ENCODE results near the gene PANX2. TPM values are rescaled to one million over a fixed set of nuclear protein-coding genes. Genes with fewer than 3 reads are reported as not detected.
A peak's percentile ranks its signal among the peaks of the same experiment; 100 is the strongest.

PANX2 gene
- total RNA-seq, 1 donor = 0.43 TPM

DNA sequence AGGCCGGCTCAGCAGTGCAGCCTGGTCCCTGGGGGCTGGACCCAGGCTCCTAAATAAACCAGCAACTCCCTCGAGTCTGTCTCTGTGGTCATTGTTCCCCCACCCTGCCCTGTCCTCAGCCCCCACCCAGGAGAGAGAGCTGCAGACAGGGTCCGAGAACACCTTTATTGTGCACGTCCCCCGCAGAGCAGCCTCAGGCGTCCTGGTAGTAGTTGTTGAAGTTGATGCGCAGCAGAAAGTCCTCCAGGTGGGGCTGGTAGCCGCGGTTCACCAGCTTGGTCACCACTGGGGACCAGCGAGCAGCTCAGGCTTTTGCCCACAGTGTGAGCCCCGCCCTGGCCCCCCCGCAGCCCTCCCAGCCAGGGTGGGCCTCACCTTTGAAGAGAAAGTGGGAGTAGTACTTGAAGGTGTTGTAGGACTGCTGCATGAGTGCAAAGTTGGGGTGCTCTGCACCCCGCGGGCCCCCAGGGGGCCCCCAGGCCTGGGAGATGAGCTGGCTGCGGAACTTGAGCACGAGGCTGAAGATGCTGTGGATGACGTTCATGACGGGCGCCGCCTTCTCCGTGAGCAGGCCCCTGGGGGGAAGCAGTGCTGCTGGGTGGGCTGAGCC, 47.1 kb downstream of the PANX2 start:
- DNase-seq (ENCODE audit: low read depth) = no peak
- H3K4me3 ChIP-seq (ENCODE audit: low read depth, low read length) = no peak overlapping the region
- TF ChIP-seq, protein P1, sequence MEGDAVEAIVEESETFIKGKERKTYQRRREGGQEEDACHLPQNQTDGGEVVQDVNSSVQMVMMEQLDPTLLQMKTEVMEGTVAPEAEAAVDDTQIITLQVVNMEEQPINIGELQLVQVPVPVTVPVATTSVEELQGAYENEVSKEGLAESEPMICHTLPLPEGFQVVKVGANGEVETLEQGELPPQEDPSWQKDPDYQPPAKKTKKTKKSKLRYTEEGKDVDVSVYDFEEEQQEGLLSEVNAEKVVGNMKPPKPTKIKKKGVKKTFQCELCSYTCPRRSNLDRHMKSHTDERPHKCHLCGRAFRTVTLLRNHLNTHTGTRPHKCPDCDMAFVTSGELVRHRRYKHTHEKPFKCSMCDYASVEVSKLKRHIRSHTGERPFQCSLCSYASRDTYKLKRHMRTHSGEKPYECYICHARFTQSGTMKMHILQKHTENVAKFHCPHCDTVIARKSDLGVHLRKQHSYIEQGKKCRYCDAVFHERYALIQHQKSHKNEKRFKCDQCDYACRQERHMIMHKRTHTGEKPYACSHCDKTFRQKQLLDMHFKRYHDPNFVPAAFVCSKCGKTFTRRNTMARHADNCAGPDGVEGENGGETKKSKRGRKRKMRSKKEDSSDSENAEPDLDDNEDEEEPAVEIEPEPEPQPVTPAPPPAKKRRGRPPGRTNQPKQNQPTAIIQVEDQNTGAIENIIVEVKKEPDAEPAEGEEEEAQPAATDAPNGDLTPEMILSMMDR (IDR thresholded peaks at IDR 0.05; ENCODE audit: insufficient read depth, low read depth, low read length) = no peak

DNA sequence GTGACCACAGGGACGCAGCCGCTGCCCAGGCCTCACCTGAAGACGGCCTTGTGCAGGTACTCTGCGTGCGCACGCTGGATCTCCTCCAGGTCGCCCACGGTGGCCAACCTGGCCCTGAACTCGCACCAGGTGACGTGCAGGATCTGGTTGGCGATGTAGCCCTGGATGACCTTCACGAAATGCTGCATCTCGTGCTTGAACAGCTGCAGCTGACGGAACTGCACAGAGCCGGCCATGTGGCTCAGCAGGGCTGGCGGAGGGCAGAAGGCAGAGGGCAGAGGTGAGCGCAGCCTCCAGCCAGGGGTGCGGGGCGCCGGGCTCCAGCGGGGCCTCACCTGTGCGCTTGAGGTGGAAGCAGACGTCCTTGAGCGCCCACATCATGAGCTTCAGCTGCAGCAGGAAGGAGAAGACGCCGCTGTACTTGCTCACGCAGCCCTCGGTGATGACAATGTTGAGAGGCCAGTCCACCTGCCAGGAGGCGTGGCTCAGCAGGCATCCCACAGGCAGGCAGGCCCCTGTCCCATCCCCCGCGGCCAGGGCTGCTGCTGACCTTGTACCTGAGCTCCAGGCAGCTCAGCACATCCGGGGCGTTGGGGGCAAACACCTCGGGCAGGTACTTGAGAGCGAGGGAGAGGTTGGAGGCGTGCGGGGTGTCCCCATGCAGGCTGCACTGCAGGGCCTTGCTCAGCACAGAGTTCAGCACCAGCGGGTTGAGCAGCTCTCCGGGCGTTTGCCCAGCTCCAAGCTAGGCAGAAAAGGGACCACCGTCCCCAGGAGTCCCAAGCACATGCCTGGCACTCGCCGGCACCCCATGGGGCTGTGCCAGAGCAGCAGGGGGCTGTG, 47.8 kb downstream of the PANX2 start:
- TF ChIP-seq, protein P1 (IDR thresholded peaks at IDR 0.05; ENCODE audit: insufficient read depth, low read depth, low read length) = no peak
- H3K4me3 ChIP-seq (ENCODE audit: low read depth, low read length) = no peak overlapping the region
- DNase-seq (ENCODE audit: low read depth) = no peak

DNA sequence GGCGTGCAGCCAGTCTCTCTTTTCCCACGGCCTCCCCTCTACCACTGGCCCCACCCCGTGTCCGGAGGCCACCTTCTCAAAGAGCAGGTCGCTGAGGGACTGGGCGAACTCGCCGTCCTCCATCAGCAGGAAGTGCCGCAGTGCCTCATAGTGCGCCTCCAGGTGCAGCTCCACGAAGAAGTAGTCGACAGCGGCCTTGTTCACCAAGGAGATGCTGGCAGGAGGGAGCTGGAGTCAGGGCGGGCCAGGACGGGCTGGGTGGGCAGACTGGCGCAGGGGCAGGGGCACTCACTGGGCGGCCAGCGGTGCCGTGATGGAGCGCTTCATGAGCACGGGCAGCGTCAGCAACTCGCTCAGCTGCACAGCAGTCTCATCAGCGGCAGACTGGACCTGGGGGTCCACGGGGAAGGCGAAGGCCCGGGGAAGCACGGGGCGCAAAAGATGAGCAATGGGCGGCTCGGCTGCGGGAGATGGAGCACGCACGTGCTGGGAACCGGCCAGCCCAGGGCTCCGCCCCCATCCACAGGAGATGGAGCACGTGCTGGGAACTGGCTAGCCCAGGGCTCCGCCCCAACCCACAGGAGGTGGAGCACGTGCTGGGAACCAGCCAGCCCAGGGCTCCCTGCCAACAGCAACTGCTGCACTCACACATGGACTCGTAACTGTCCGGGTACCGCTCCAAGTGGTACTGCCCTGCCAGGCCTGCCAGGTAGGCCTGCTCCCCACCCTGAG, 48.6 kb downstream of the PANX2 start:
- peak; percentile 81 for DNase-seq (ENCODE audit: low read depth)
- no peak overlapping the region for H3K4me3 ChIP-seq (ENCODE audit: low read depth, low read length)
- TF ChIP-seq, protein P1 (IDR thresholded peaks at IDR 0.05; ENCODE audit: insufficient read depth, low read depth, low read length) = no peak

DNA sequence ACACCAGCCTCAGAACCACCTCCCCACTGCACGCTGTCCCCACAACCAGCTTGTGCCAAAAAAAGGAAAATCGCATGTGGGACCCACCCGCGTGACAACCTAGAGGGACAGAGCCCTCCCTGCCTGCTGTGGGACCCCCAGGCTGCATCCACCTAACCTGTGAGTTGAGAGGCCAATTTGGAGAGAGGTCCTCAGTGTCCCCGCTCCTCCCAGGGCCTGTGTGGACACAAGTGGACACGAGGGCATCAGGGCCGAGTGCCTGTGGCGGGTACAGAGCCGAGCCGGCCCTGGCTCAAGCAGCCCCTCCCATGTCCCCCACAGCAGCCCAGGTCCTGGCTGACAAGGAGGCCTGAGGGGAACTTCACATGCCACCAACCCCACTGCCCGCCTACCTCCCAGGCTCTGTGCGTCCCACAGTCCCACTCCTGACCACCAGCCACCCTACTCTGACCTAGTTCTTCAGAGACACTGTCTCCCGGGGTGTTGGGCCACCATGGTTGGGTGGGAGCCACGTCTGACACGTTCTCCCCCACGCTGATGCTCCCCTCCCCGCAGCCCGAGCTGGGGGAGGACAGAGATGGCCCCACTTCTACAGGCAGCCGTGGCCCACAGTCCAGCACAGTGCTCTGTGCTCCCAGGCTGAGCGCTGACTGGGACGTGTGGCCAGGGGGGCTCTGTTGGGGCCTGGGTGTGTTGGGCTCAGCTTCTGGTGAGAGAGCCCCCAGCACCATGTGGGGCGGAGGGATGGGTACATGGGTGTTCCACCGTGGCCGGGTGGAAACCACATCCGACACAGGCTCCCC, 49.5 kb downstream of the PANX2 start:
- TF ChIP-seq, protein P1 (IDR thresholded peaks at IDR 0.05; ENCODE audit: insufficient read depth, low read depth, low read length) = no peak
- DNase-seq (ENCODE audit: low read depth) = no peak
- H3K4me3 ChIP-seq (ENCODE audit: low read depth, low read length) = no peak overlapping the region

DNA sequence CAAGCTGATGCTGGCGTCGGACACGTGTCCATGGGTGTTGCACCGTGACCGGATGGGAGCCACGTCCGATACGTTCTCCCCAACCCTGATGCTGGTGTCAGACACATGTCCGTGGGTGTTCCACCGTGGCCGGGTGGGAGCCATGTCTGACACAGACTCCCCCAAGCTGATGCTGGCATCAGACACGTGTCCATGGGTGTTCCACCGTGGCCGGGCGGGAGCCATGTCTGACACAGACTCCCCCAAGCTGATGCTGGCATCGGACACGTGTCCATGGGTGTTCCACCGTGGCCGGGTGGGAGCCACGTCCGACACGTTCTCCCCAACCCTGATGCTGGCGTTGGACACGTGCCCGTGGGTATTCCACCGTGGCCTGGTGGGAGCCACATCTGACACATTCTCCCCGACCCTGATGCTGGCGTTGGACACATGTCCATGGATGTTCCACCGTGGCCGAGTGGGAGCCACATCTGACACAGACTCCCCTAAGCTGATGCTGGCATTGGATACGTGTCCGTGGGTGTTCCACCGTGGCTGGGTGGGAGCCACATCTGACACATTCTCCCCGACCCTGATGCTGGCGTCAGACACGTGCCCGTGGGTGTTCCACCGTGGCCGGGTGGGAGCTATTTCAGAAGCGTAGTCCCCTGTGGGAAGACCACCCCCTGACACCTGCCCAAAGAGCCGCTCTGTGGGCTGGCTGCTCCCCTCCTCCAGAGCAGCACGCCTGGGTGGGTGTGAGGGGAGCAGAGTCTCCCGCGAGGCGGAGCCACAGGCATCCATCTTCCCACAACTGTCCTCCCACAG, 50.3 kb downstream of the PANX2 start:
- no peak for DNase-seq (ENCODE audit: low read depth)
- TF ChIP-seq, protein P1 (IDR thresholded peaks at IDR 0.05; ENCODE audit: insufficient read depth, low read depth, low read length) = no peak
- H3K4me3 ChIP-seq (ENCODE audit: low read depth, low read length) = no peak overlapping the region
